Mucosa of rectum (tissue), 2 donors: Measurements from ENCODE around the gene TECTB.

Experiments used
- H3K27ac ChIP-seq, 2 donors: one replicate each; pipeline ENCODE4 v1.7.0; 2013; ENCODE audit warnings: inconsistent platforms in 2 of 2, low read depth in 2 of 2, low read length in 2 of 2
- H3K27me3 ChIP-seq, 2 donors: one replicate each; pipeline ENCODE4 v1.7.0; 2013; ENCODE audit warnings: low read length in 2 of 2; ENCODE audit not compliant: control insufficient read depth in 2 of 2, insufficient read depth in 2 of 2
- H3K36me3 ChIP-seq, 2 donors: one replicate each; pipeline ENCODE4 v1.7.0; 2013; ENCODE audit warnings: low read length in 2 of 2; ENCODE audit not compliant: control insufficient read depth in 2 of 2, insufficient read depth in 2 of 2
- H3K4me1 ChIP-seq, 2 donors: one replicate each; pipeline ENCODE4 v1.7.0; 2013; ENCODE audit warnings: low read length in 2 of 2, mild to moderate bottlenecking in 1 of 2; ENCODE audit not compliant: control insufficient read depth in 2 of 2, insufficient read depth in 2 of 2
- H3K4me3 ChIP-seq, 2 donors: one replicate each; pipeline ENCODE4 v1.7.0; 2013; ENCODE audit warnings: low read length in 2 of 2
- H3K9ac ChIP-seq, 2 donors: one replicate each; pipeline ENCODE4 v1.7.0; 2013; ENCODE audit warnings: low read length in 2 of 2, low read depth in 1 of 2, mild to moderate bottlenecking in 1 of 2
- H3K9me3 ChIP-seq, 2 donors: one replicate each; pipeline ENCODE4 v1.7.0; 2013; ENCODE audit warnings: low read length in 2 of 2; ENCODE audit not compliant: control insufficient read depth in 2 of 2
- donor health status: healthy.
- donor health status: Normal muscosa, but diverticular disease.

Gene TECTB

DNA sequence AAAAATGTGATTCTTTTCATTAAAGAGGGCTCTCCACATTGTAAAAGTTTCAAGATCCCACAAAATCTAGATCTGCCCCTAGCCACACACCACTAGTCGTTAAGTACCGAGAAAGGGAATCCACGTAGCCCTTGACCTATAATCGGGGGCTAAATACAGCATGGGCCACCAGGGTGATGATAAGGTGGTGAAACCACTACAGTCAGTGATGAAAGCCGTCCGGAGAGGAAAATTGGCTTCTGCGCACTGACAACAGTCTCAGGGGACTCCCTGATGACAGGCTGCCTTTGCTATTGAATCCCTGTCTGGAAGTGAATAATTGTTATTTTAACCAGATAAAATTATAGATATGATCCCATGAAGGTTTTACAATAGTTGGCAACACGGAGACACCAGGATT lies 4.6 kb downstream of the TECTB start:
- Histone ChIP-seq H3K27me3 (no peaks in the 10 kb centered on the region), H3K36me3 (no peaks in the 10 kb centered on the region), H3K9me3 (no peaks in the 10 kb centered on the region), H3K27ac (no peak overlapping the region), H3K4me3 (no peak overlapping the region), H3K4me1 (no peaks in the 10 kb centered on the region), H3K9ac (no peak overlapping the region)

DNA sequence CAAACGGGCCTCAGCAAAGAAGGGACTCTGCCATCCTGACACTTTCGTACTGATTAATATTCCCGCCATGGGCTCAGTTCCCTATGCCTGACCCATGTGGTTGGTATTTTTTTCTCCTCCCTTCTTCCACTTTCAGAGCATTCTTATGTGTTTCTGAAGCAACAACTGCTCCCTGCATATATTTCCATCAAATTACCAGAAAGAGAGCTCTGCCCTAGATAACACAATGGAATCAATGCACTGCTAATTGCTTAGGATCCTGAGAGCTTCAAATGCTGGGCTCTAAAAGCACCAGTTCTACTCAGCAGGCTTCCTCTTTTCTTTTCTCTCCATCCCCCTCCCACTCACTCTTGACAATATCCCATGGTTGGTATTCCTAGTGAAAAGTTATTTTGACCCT lies 5.3 kb downstream of the TECTB start:
- H3K9ac ChIP-seq: no peak overlapping the region
- no peak overlapping the region for H3K27ac ChIP-seq
- H3K9me3 ChIP-seq: no peaks in the 10 kb centered on the region
- no peaks in the 10 kb centered on the region for H3K36me3 ChIP-seq
- H3K4me1 ChIP-seq: no peaks in the 10 kb centered on the region
- no peak overlapping the region for H3K4me3 ChIP-seq
- no peaks in the 10 kb centered on the region for H3K27me3 ChIP-seq

DNA sequence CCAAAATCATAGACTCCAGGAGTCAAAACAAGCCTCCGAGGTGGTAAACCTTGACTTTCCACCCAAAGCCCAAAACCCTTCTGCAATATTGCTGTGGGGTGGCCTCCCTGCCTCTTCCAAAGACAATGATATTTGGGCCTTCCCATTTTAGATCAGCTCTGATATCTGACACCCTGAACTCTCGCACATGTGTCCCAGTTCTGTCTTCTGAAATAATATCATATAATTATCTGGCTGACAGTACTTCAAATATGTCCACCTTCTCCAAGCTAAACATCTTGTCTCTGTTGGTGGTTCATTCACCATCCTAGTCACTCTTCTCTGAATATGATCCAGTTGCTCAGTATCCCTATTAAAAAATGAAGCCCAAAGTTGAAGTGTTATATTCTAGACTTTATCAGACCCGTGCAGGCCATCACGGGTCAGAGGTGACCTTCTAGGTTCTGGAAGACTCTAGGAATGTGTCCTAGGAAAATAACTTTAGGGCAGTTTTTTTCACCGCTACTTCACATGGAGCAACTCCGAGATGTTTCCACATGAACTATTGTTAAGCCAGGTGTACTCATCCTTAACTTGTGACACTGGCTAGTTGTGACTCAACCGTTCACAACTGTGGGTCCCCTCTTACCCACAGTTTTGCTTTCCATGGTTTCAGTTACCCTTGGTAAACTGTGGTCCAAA lies 6.3 kb downstream of the TECTB start:
- no peak overlapping the region for H3K9ac ChIP-seq
- no peaks in the 10 kb centered on the region for H3K4me1 ChIP-seq
- H3K4me3 ChIP-seq: no peak overlapping the region
- H3K27ac ChIP-seq: no peak overlapping the region
- H3K9me3 ChIP-seq: no peaks in the 10 kb centered on the region
- H3K27me3 ChIP-seq: no peaks in the 10 kb centered on the region
- no peaks in the 10 kb centered on the region for H3K36me3 ChIP-seq

DNA sequence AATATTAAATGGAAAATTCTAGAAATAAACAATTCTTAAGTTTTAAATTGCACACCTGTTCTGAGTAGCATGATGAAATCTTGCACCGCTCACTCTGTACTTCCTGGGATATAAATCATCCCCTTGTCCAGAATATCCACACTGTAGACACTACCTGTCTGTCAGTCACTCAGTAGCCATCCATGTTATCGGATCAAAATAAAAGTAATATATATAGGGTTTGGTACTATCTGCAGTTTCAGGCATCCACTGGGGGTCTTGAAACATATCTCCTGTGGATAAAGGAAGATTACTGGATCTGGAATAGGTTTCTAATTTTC lies 6.8 kb downstream of the TECTB start:
- Histone ChIP-seq H3K27ac (no peak overlapping the region), H3K27me3 (no peaks in the 10 kb centered on the region), H3K9ac (no peak overlapping the region), H3K36me3 (no peaks in the 10 kb centered on the region), H3K9me3 (no peaks in the 10 kb centered on the region), H3K4me3 (no peak overlapping the region), H3K4me1 (no peaks in the 10 kb centered on the region)

DNA sequence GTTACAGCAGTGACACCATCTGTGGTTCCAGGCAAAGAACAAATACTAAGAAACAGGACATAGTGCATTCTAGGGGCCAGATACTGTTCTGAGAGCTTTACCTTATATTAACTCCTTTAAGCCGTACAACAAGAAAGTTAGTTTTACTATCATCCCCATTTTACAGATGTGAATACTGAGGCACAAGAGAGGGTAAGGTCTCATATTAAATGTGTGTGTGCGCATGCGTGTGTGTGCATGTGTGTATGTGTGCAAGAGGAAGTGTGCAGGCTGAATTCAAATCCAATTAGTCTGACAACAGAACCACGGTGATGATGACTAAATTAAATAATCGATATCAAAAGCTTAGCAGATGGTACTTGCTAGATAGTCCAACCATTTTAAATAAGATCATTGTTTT lies 11.0 kb downstream of the TECTB start:
- Histone ChIP-seq H3K4me1 (no peaks in the 10 kb centered on the region), H3K36me3 (no peaks in the 10 kb centered on the region), H3K9ac (no peak overlapping the region), H3K27ac (no peak overlapping the region), H3K27me3 (no peaks in the 10 kb centered on the region), H3K4me3 (no peak overlapping the region), H3K9me3 (no peaks in the 10 kb centered on the region)

DNA sequence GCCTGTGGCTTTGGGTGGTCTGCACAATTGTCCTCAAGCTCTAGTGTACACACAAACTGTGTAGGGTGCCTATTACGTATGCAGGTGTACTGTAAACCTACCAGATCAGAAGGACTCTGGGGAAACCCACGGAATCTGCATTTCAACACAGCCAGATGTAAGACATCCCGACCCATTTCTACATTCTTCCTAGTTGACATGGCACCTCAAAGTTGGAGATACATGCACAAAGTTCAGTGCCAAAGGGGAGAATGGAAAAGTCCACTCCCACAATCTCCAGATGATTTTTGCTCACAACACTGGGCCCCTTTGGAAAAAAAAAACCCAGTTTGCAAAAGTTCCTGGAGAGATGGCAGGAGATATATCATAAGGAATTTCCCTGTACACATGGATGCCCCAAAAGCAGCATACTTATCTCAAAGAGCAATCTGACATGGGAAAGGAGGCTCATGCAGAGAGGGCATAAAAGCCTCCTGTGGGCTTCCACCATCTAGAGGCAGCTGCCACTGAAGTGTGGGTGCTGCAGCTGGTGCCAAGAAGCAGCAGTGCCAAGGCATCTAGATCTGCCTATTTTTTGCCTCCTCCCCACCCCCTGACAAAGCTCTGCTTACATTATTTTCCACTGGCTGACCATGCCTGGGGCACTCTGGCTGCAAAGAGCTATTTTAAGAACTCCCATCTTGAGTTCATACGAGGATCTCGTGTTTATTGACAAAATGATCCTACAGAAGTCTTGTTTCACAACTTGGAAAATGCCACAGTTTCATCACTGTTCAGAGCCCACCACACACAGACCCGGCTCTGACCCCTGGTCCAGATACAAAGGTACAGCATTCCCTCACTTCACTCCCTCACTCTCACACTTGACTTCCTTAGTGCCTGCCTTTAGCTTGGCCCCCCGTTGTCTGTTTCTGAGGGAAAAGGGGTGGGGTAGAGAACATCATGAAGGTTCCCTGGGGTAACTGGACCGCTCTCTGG lies 12.9 kb downstream of the TECTB start:
- no peak overlapping the region for H3K4me3 ChIP-seq
- H3K27ac ChIP-seq: no peak overlapping the region
- no peaks in the 10 kb centered on the region for H3K27me3 ChIP-seq
- H3K9ac ChIP-seq: no peak overlapping the region
- no peaks in the 10 kb centered on the region for H3K36me3 ChIP-seq
- no peaks in the 10 kb centered on the region for H3K4me1 ChIP-seq
- no peaks in the 10 kb centered on the region for H3K9me3 ChIP-seq

DNA sequence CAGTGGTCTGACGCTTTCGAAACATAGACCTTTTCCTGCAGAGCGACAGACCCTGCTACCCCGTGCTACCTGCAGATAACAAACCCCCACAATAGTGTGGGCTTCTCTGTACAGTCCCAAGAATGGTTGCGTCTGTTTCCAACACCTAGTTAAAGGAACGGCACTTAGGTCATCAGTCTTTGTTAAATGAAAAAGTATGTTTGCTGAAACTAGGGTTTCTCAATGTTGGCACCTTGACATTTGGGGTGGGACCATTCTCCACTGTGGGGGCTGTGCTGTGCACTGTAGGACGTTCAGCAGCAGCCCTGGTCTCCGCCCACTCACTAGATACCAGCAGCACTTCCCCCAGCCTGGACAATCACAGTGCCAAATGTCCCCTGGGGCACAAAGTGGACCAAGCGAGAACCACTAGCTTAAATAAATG lies 13.7 kb downstream of the TECTB start:
- H3K27ac ChIP-seq: no peak overlapping the region
- H3K9ac ChIP-seq: no peak overlapping the region
- H3K9me3 ChIP-seq: no peaks in the 10 kb centered on the region
- H3K36me3 ChIP-seq: no peaks in the 10 kb centered on the region
- no peaks in the 10 kb centered on the region for H3K4me1 ChIP-seq
- H3K4me3 ChIP-seq: no peak overlapping the region
- no peaks in the 10 kb centered on the region for H3K27me3 ChIP-seq

GRCh38 chr10:112298581-112298980 lies 15.4 kb downstream of the TECTB start:
- no peaks in the 10 kb centered on the region for H3K9me3 ChIP-seq
- no peak overlapping the region for H3K27ac ChIP-seq
- H3K9ac ChIP-seq: no peak overlapping the region
- H3K4me1 ChIP-seq: no peaks in the 10 kb centered on the region
- no peak overlapping the region for H3K4me3 ChIP-seq
- no peaks in the 10 kb centered on the region for H3K27me3 ChIP-seq
- H3K36me3 ChIP-seq: no peaks in the 10 kb centered on the region

GRCh38 chr10:112299456-112299855 lies 16.3 kb downstream of the TECTB start:
- Histone ChIP-seq H3K36me3 (no peaks in the 10 kb centered on the region), H3K9me3 (no peaks in the 10 kb centered on the region), H3K4me1 (no peaks in the 10 kb centered on the region), H3K9ac (no peak overlapping the region), H3K4me3 (no peak overlapping the region), H3K27me3 (no peaks in the 10 kb centered on the region), H3K27ac (no peak overlapping the region)

DNA sequence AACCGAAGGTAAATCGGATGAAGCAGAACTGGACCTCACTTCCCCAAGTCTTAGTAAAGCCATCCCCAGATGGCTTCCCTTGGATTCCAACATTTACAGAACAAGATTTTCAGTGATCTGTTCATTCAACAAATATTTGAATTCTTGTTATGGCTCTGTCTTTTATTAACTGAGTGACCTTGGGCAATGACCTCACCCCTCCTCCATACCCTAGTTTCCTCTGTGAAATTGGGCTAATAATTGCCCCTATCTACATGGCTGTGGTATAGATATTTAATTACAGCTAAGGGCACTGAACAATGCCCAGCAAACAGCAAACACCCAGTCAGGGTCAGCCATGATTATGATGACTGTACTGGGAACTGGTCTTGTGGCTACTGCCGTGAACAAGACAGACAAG lies 19.1 kb downstream of the TECTB start:
- Histone ChIP-seq H3K36me3 (no peaks in the 10 kb centered on the region), H3K4me1 (no peaks in the 10 kb centered on the region), H3K27me3 (no peaks in the 10 kb centered on the region), H3K9ac (no peak overlapping the region), H3K27ac (no peak overlapping the region), H3K9me3 (no peaks in the 10 kb centered on the region), H3K4me3 (no peak overlapping the region)
